Measurements from ENCODE around the gene GBE1.
"Not testable (repeated sequence)": the region's sequence is repeated elsewhere in the genome, so short reads cannot be mapped to it uniquely, and the experiment has no call there.

Gene GBE1

DNA sequence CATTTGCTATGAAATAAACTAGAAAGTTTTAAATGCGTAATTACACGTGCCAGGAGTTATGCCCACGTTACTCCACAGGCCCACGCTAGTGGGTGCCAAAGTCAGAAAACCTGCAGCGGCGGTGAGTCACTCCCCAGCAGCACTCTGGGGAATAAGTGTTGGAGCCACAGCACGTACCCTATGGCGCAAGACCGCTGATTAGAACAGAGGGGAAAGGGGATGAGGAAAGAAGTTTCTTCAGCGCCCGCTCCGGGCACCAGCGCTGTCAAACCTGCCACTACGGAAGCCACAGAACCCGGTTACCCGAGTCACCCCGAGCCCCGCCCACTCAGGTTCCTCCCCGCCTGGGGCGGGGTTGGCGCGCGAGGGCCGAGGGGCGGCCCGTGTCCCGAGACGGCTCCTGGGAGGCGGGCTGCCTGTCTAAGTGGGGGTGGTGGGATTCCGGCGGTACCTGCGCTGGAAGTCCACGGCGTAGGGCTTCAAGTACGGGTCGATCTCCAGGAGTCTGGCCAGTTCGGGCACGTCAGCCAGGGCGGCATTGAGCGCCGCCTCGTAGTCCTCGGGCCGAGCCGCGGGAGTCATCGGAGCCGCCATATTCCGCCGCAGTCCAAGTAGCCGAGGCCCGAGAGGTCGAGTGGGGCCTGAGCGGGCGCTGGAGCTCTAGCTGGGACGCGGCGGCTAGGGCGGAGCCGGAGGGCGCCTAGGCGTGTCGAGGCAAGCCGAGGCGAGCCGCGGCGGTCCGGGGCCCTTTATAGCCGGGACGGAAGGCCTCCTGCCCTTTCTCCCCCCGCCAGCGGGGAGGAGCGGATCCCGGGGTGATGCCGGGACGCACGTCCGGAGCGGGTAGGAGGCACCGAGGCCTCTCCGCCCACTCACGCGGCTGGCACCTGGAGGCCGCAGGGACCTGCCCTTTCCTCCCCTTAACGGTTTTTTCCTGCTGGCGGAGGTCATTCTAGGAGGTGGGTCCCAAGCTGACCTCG lies at the start of gene GBE1:
TSS of gene GBE1 (minus strand) at position 722 of the 980 bp plus-strand sequence. CDS start at position 594, 128 bp downstream.
- peak; percentile 93 for DNase-seq

DNA sequence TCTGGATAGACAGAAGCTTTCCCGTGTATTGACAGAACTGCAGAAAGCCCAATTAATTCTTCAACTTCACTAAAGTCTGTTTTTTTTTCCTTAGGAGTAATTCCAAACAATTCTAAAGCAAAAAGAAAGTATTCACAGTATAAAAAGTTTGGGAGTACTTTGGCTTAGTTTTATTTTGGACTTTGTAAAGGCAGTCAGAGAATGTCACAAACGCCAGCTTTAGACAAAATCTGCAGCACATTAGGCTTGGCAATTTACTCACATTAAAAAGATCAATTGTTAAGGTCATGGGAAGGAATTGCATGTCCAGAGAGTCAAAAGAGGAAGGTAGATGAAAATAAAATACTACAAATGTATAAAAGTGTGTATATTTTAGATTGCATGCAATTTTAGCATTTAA lies 47.5 kb upstream of the GBE1 start:
- no peak for DNase-seq

DNA sequence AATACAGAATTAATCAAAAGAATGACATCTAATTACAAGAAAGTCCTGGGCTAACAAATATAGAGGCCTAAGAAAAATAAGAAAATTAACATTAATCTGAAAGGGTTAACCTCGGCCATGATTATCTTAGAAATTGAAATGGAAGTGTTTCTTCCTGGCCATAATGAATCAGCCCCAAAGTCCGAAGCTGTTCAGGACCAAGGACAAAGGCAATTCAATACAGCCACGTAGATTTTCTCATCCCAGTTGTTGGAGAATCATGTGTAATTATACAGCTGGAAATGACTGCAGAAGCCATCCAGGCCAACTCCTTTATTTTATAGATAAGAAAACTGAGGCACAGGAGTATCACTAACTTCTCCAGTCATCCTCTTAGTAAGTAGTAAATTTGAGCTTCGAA lies 38.0 kb upstream of the GBE1 start:
- no peak for DNase-seq

GRCh38 chr3:81793410-81793809 lies 32.0 kb upstream of the GBE1 start:
- no peak for DNase-seq

DNA sequence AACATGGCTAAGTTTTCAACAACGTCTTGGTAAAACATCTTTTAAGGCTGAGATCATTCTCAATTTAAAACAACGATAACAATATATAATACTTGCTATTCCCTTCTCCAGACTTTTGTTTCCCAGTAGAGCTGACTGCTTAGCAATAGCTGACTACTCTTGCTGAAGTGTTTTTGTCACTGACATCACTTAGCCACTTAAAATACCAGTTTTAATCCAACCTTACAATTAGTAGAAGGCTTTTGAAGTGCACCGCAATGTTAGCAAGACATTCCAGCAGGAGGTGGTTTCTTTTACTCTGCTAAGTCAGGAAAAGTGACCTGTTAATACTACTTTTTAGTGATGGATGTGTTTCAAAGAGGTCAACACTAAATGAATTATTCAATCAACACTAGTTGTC lies 28.7 kb upstream of the GBE1 start:
- DNase-seq: no peak

GRCh38 chr3:81789691-81790090 lies 28.2 kb upstream of the GBE1 start:
- no peak for DNase-seq

DNA sequence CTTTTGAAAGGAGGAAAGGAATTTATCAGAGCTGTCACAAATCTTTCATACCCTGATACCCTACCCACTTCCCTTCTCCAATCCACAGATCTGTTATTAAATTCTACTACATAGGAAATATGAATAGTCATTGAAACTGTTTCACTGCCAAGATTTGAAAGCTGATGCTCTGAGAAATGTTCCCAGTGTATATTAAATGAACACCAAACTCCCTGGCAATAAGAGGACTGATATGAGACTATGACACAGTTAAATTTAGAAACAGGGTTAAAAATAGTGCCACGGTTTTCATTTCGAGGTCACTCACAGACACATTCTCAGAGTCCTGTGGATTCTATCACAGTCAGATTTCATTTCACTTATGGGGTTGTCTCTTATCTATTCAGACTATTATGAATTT lies 27.2 kb upstream of the GBE1 start:
- DNase-seq: no peak

DNA sequence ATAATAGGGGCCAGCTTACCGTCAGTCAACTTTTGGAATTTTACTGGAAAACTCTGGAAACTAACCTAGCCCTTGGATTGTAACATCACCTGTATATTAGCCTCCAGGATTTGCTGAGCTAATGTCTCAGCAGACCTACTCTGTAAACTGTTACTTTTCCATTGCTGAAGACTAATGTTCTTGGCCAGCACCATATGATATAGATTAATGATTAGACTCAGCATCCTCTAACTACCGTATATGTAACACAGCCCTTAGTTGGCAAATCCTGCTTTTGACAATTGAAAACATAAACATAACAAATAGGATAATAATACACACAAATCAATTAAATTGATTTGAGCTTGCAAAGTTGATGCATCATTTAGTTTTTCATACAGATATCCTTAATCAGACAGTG lies 26.6 kb upstream of the GBE1 start:
- DNase-seq: no peak

- no peak for DNase-seq
These were observed 21.1 kb upstream of the GBE1 start for GRCh38 chr3:81782585-81782984.

- no peak for DNase-seq
These were observed 17.3 kb upstream of the GBE1 start for GRCh38 chr3:81778678-81779182.

GRCh38 chr3:81776643-81777042 lies 15.2 kb upstream of the GBE1 start:
- DNase-seq: no peak

GRCh38 chr3:81770710-81771109 lies 9.3 kb upstream of the GBE1 start:
- DNase-seq: no peak

DNA sequence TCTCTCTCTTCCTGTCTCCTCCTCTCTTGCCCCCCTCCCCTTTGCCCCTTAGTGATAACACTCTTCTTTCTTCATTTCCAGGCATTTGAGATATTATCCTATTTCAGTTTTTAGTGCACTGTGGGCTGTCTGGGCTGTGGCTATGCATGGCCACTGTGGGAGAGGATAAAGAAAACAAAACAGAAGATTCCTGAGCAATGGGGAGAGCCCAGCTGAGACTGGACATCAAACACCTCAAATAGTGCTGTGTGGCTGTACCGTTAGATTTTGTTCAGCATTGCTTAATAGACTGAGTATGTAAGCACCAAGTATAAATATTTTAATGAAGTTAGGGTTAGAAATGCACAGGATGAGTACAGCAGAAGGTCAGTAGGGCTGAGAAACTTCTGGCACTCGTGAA lies 7.9 kb upstream of the GBE1 start:
- DNase-seq: no peak

GRCh38 chr3:81767250-81767859 lies 5.9 kb upstream of the GBE1 start:
- not testable (repeated sequence) for DNase-seq

GRCh38 chr3:81765400-81765799 lies 4.0 kb upstream of the GBE1 start:
- DNase-seq: no peak

GRCh38 chr3:81764665-81765064 lies 3.2 kb upstream of the GBE1 start:
- DNase-seq: no peak

DNA sequence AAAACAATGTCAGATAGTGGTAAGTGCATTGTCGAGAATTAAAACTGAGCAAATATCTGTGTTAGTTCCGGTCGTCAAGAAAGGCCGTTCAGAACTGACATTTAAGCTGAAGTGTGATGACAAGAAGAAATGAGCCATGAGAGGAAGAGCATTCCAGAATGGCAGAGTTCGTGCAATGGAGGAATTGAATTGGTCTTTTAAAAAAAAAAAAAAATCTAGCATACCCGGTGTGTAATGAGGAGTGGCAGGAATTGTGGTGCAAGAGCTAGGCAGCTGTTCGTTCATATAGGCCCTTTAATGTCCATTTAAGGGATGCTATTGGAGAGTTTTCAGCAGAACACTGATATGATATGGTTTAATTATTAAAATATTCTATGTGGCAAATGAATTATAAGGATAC lies 2.6 kb upstream of the GBE1 start:
- no peak for DNase-seq

- no peak for DNase-seq
These were observed 1.6 kb upstream of the GBE1 start for GRCh38 chr3:81763001-81763400.

GRCh38 chr3:81761904-81762580 lies 597 bp upstream of the GBE1 start:
- DNase-seq: no peak

DNA sequence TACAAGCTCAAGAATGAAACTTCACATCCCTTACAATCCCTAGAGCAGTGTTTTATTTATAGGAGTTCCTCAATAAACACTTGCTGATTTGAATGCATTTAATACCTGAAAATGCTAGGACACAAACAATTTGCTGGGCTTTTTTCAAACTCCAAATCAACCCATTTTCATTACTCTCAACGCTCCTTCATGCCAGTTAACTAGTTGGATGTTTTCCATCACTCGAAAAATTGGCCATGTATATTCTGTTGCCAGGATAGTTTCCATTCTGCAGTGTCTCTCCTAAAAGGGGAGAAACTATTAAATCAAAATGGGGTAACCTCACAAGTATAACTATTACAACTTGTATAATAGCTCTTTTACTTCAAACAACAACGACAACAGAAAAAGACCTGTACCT lies 1.2 kb downstream of the GBE1 start:
- DNase-seq: no peak

GRCh38 chr3:81758771-81759170 lies 2.7 kb downstream of the GBE1 start:
- not testable (repeated sequence) for DNase-seq

DNA sequence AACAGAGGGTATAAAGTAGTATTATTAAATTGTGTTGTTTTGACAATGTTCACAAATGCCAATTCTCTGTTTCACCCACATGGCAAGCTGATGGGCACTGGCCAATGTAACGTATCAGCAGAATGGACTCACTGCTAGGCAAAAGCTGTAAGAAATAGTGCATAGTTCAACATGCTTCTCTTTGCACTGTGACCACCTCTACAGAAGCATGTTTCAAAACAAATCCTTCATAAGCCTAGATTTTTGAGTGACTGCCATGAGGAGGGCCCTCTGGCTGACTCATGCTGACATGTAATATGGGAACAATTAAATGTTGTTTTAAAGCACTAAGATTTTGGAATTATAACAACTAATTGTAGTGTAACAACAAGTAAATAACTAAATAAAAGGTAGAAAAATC lies 3.2 kb downstream of the GBE1 start:
- DNase-seq: no peak

DNA sequence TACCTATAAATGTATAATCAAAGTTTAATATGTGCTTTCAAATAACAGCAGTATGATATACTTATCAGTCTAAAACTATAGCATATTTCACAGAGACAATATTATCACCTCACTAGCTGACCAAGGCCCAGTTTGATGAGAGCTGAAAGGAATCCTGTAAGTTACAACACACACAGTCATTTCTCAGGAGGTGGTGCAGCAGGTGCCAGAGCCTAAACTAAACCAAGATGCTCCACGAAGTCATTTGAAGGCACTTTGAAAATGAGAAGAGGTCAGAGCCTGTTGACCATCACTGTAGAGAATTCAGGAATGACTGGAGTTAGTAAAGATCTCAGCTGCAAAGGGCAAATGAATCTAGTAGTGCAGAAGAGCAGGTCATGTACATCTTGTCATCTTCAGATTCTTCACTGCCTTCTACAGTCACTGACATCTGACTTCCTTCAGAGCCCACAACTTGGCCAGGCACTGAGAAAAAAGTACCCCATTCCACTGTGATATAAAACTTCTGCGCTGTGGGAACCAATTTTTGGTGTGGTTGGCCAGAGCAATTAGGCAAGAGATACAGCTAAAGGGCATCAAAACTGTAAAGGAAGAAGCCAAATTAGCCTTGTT lies 7.9 kb downstream of the GBE1 start:
- no peak for DNase-seq
